H1 (cell line): Measurements from ENCODE around the gene LRRC74A. TPM values are rescaled to one million over a fixed set of nuclear protein-coding genes. Genes with fewer than 3 reads are reported as not detected.

Source experiments
- CTCF ChIA-PET: fragments of 300-600 bp; sonication (Branson Sonifier 250); formaldehyde crosslinking; loops from one replicate; lab custom pipeline; 2021; ENCODE audit not compliant: partially characterized antibody; lab: Charles Lee
- POLR2A ChIA-PET: fragments of 300-600 bp; sonication (Branson Sonifier 250); formaldehyde crosslinking; loops from one replicate; lab custom pipeline; 2021; ENCODE audit warnings: inconsistent platforms; ENCODE audit not compliant: partially characterized antibody; lab: Charles Lee
- DNase-seq, 2 experiments: peaks; one replicate each; pipeline versions ENCODE4 v3.0.0 to v3.0.0-alpha.2; 2010 to 2022; ENCODE audit warnings: low spot score in 2 of 2, low read depth in 1 of 2, mixed read lengths in 1 of 2
- FAIRE-seq: peaks from 2 replicates; lab custom pipeline; 2011; peaks lifted over from hg19 to GRCh38; lab: Jason Lieb, UNC
- H2AFZ ChIP-seq: 2 replicates; pipeline ENCODE4 v1.8.1; 2012; ENCODE audit warnings: low read length, inconsistent platforms
- H2AK5ac ChIP-seq: 2 replicates; pipeline ENCODE4 v1.6.1; 2013; ENCODE audit warnings: low read depth, low read length
- H2BK120ac ChIP-seq: replicated peaks from 2 replicates; pipeline ENCODE3; 2013; ENCODE audit warnings: low read depth, low read length, inconsistent platforms
- H2BK12ac ChIP-seq: 2 replicates; pipeline ENCODE4 v1.6.1; 2013; ENCODE audit warnings: low read depth, low read length
- H2BK15ac ChIP-seq: 2 replicates; pipeline ENCODE4 v1.6.1; 2013; ENCODE audit warnings: low read length
- H2BK20ac ChIP-seq: 2 replicates; pipeline ENCODE4 v1.6.1; 2013; ENCODE audit warnings: low read length
- H2BK5ac ChIP-seq: 2 replicates; pipeline ENCODE4 v1.6.1; 2013; ENCODE audit warnings: low read depth, low read length
- H3K14ac ChIP-seq: 2 replicates; pipeline ENCODE4 v1.6.1; 2013; ENCODE audit warnings: inconsistent platforms; ENCODE audit not compliant: insufficient read length
- H3K18ac ChIP-seq: 2 replicates; pipeline ENCODE4 v1.6.1; 2013; ENCODE audit warnings: low read length; ENCODE audit errors: extremely low read depth
- H3K23ac ChIP-seq: 2 replicates; pipeline ENCODE4 v1.6.1; 2013; ENCODE audit warnings: inconsistent platforms; ENCODE audit not compliant: insufficient read length
- H3K23me2 ChIP-seq: 2 replicates; pipeline ENCODE4 v1.6.1; 2013; ENCODE audit warnings: low read depth, low read length
- H3K27ac ChIP-seq: 2 replicates; pipeline ENCODE4 v1.6.1; 2011; ENCODE audit warnings: low read depth, low read length, inconsistent platforms
- H3K27me3 ChIP-seq, 4 experiments: replicated peaks in 1 of 4; 1 replicate in 1 of 4; 2 replicates in 3 of 4; pipeline versions ENCODE4 v1.6.1 to v1.8.1; 2011 to 2013; ENCODE audit warnings: low read length in 3 of 4, mild to moderate bottlenecking in 3 of 4, inconsistent platforms in 2 of 4, mixed read lengths in 2 of 4, moderate library complexity in 1 of 4; ENCODE audit not compliant: control insufficient read depth in 3 of 4, insufficient read depth in 3 of 4; ENCODE audit errors: extremely low read depth in 1 of 4
- H3K36me3 ChIP-seq, 4 experiments: 2 replicates each; pipeline versions ENCODE4 v1.6.1 to v1.8.1; 2011 to 2013; ENCODE audit warnings: mild to moderate bottlenecking in 4 of 4, low read length in 3 of 4, moderate library complexity in 2 of 4, control low read depth in 1 of 4, inconsistent platforms in 1 of 4; ENCODE audit not compliant: insufficient read depth in 4 of 4, control insufficient read depth in 2 of 4
- H3K4ac ChIP-seq: replicated peaks from 2 replicates; pipeline ENCODE3; 2013; ENCODE audit warnings: low read length, low read depth, mixed read lengths, inconsistent platforms; ENCODE audit not compliant: insufficient read length
- H3K4me1 ChIP-seq, 4 experiments: replicated peaks in 1 of 4; 1 replicate in 1 of 4; 2 replicates in 3 of 4; pipeline versions ENCODE4 v1.6.1 to v1.8.1; 2011 to 2013; ENCODE audit warnings: low read length in 3 of 4, inconsistent platforms in 2 of 4, mixed read lengths in 1 of 4; ENCODE audit not compliant: insufficient read depth in 4 of 4, control insufficient read depth in 3 of 4
- H3K4me2 ChIP-seq, 2 experiments: 2 replicates each; pipeline versions ENCODE4 v1.6.1 to v1.8.1; 2011 to 2013; ENCODE audit warnings: low read depth in 2 of 2, low read length in 2 of 2, control low read depth in 1 of 2, inconsistent platforms in 1 of 2, mild to moderate bottlenecking in 1 of 2; ENCODE audit not compliant: insufficient read depth in 1 of 2
- H3K4me3 ChIP-seq, 4 experiments: fragments of 200-600, 300-600 bp in 1 of 4; sonication (generic), shearing (Covaris generic), sonication (Bioruptor Twin) in 1 of 4; 2 replicates each; pipeline versions ENCODE4 v1.5.1 to v1.8.1; 2011 to 2016; ENCODE audit warnings: low read length in 4 of 4, low read depth in 3 of 4, control low read depth in 2 of 4, inconsistent platforms in 2 of 4, mild to moderate bottlenecking in 2 of 4, mixed read lengths in 1 of 4, moderate library complexity in 1 of 4; ENCODE audit not compliant: insufficient read depth in 2 of 4; ENCODE audit errors: extremely low read depth in 1 of 4
- H3K56ac ChIP-seq: replicated peaks from 2 replicates; pipeline ENCODE3; 2013; ENCODE audit warnings: low read depth, mild to moderate bottlenecking, mixed read lengths, low read length, inconsistent platforms; ENCODE audit not compliant: insufficient read length
- H3K79me1 ChIP-seq: 2 replicates; pipeline ENCODE4 v1.6.1; 2013; ENCODE audit warnings: low read depth, low read length, control low read depth
- H3K79me2 ChIP-seq, 2 experiments: 2 replicates each; pipeline versions ENCODE4 v1.6.1 to v1.8.1; 2012 to 2013; ENCODE audit warnings: low read length in 2 of 2, mild to moderate bottlenecking in 2 of 2, inconsistent platforms in 1 of 2; ENCODE audit not compliant: insufficient read depth in 2 of 2, control insufficient read depth in 1 of 2
- H3K9ac ChIP-seq, 4 experiments: replicated peaks in 1 of 4; 1 replicate in 1 of 4; 2 replicates in 3 of 4; pipeline versions ENCODE4 v1.6.1 to v1.8.1; 2011 to 2013; ENCODE audit warnings: low read depth in 3 of 4, low read length in 3 of 4, control low read depth in 2 of 4, mild to moderate bottlenecking in 2 of 4, moderate library complexity in 2 of 4, inconsistent platforms in 1 of 4; ENCODE audit errors: extremely low read depth in 1 of 4
- H3K9me3 ChIP-seq, 2 experiments: 2 replicates each; pipeline versions ENCODE4 v1.6.1 to v1.8.1; 2012 to 2013; ENCODE audit warnings: mild to moderate bottlenecking in 2 of 2, moderate library complexity in 2 of 2, control low read depth in 1 of 2, inconsistent platforms in 1 of 2, low read depth in 1 of 2, low read length in 1 of 2, mixed read lengths in 1 of 2; ENCODE audit not compliant: insufficient read depth in 2 of 2
- H4K20me1 ChIP-seq, 2 experiments: replicated peaks in 1 of 2; 2 replicates each; pipeline versions ENCODE3 to v1.8.1; 2011 to 2013; ENCODE audit warnings: inconsistent platforms in 2 of 2, low read length in 2 of 2, mild to moderate bottlenecking in 1 of 2; ENCODE audit not compliant: insufficient read depth in 2 of 2, control insufficient read depth in 1 of 2
- H4K5ac ChIP-seq: 2 replicates; pipeline ENCODE4 v1.6.1; 2013; ENCODE audit warnings: low read length, low read depth, mixed read lengths, inconsistent platforms; ENCODE audit not compliant: insufficient read length
- H4K8ac ChIP-seq: 2 replicates; pipeline ENCODE4 v1.8.0; 2013; ENCODE audit warnings: mild to moderate bottlenecking, moderate library complexity, low read length, inconsistent platforms; ENCODE audit not compliant: insufficient read depth; ENCODE audit errors: extremely low read depth
- H4K91ac ChIP-seq: replicated peaks from 2 replicates; pipeline ENCODE3; 2013; ENCODE audit warnings: low read length, mixed read lengths, inconsistent platforms; ENCODE audit not compliant: insufficient read length
- BCL11A ChIP-seq, 2 experiments: IDR thresholded peaks; one replicate each; pipeline ENCODE4 v1.6.1; 2011; ENCODE audit warnings: low read depth in 2 of 2, low read length in 2 of 2, mild to moderate bottlenecking in 2 of 2
- FOSL1 ChIP-seq: IDR thresholded peaks from 2 replicates; pipeline ENCODE4 v1.6.1; 2011; ENCODE audit warnings: mild to moderate bottlenecking, low read depth, low read length, moderate library complexity; ENCODE audit not compliant: insufficient read depth
- JUND ChIP-seq: IDR thresholded peaks from 2 replicates; pipeline ENCODE4 v1.6.1; 2011; ENCODE audit warnings: mild to moderate bottlenecking, improper control_type of control experiment, low read length
- RFX5 ChIP-seq: IDR thresholded peaks from 2 replicates; pipeline ENCODE4 v1.6.1; 2011; ENCODE audit warnings: low read depth, low read length, improper control_type of control experiment, borderline replicate concordance
- SAP30 ChIP-seq: fragments of 300-600 bp; sonication (generic); IDR thresholded peaks from 2 replicates; pipeline ENCODE4 v1.7.1; 2012; ENCODE audit warnings: low read length, moderate library complexity, mild to moderate bottlenecking, inconsistent platforms; ENCODE audit not compliant: insufficient read depth, insufficient replicate concordance
- SIN3A ChIP-seq, 2 experiments: IDR thresholded peaks in 1 of 2; conservative IDR thresholded peaks in 1 of 2; 2 replicates each; pipeline ENCODE4 v1.6.1; 2011 to 2012; ENCODE audit warnings: low read length in 2 of 2, improper control_type of control experiment in 1 of 2, low read depth in 1 of 2, mild to moderate bottlenecking in 1 of 2
- SP1 ChIP-seq: IDR thresholded peaks from 2 replicates; pipeline ENCODE4 v1.6.1; 2011; ENCODE audit warnings: low read depth, low read length
- USF2 ChIP-seq: IDR thresholded peaks from 2 replicates; pipeline ENCODE4 v1.6.1; 2011; ENCODE audit warnings: low read length, improper control_type of control experiment
- WGBS, 2 experiments: shearing (Covaris generic) in 1 of 2; methylation state at CpG; one replicate each; pipeline versions ENCODE4 v1.1.6 to v1.1.7; 2013 to 2015; ENCODE audit warnings: low lambda C conversion rate in 2 of 2, mixed read lengths in 2 of 2, inconsistent platforms in 1 of 2, low coverage in 1 of 2, missing lambda C conversion rate in 1 of 2; ENCODE audit not compliant: insufficient replicate concordance in 2 of 2, insufficient coverage in 1 of 2, insufficient read length in 1 of 2; ENCODE audit errors: extremely low coverage in 1 of 2, missing lambda C conversion rate in 1 of 2; 5-methylcytosine and 5-hydroxymethylcytosine counted together
- polyA plus RNA-seq, 7 experiments: library from polyadenylated mRNA; depleted of rRNA in 3 of 7; stranded (reverse) in 5 of 7; unstranded in 2 of 7; fragments of >200 nt in 5 of 7; fragments of 200-250 nt in 2 of 7; gene quantifications; 1 replicate in 5 of 7; 2 replicates in 1 of 7; 4 replicates in 1 of 7; pipeline versions ENCODE4 v1.2.1 to v1.2.3, GENCODE V29; 2011 to 2013; ENCODE audit warnings: missing spikeins in 2 of 7, mixed read lengths in 2 of 7
- total RNA-seq: library from RNA; stranded (reverse); fragmentation: NEBNext Ultra II Directional; extraction: Animal tissue kit (Norgen Biotek cat#: 25700); gene quantifications from 2 replicates; pipeline ENCODE4 v1.2.1, GENCODE V29; 2021
- TF ChIP-seq, protein P1 (sequence below): IDR thresholded peaks from 2 replicates; pipeline ENCODE4 v1.6.1; 2012; ENCODE audit warnings: low read length, inconsistent platforms

Gene LRRC74A
- total and polyA plus RNA-seq, 2 of the 8 experiments (the other 6 are each of a cell fraction or from before 2014, with no cell fraction given), result not detected

DNA sequence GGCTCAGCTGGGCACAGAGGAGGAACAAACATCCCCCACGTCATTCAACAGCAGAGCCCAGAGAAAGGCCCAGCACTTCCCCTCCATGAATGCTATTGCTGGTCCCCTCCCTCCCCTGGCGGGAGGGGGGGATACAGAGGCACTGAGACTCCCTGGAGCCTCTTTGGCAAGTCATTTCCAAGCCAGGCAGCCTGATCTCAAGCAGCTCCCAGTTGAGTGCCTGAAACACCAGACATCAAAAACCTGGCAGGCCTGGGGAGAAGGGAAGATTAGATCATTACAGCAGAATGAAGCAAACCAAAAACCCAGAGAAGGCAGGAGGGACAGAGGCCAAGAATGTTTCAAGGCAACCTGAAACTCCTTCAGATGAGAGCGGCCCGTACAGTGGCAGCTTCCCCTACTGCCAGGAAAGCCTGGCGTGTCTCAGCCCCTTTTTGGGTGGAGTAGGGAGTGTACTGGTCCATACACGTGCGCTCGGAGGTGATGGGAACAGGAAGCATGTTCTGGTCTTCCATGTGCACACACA is 92.1 kb downstream of the LRRC74A start:
- Histone ChIP-seq H3K23ac (no peak overlapping the region), H4K91ac (peak overlapping the region; percentile 95), H3K27ac (peak overlapping the region; percentile 53; the same call in 1 of the 2 replicates), H2BK5ac (peak overlapping the region; percentile 86), H3K56ac (no peak overlapping the region), H3K79me2 (no peaks in the 10 kb centered on the region), H3K4me1 (peaks cover 15 to 48% (median 39%) of the 10 kb centered on the region in 4 experiments), H3K9me3 (no peaks in the 10 kb centered on the region), H2BK12ac (peak overlapping the region; percentile 100), H3K14ac (no peak overlapping the region), H2BK120ac (peak overlapping the region; percentile 98), H3K4ac (peak overlapping the region; percentile 28), H2BK15ac (peak overlapping the region; percentile 97), H3K18ac (peak overlapping the region; percentile 89), H4K8ac (no peak overlapping the region), H2AK5ac (peak overlapping the region; percentile 98), H3K79me1 (no peaks in the 10 kb centered on the region), H2AFZ (no peak overlapping the region), H4K20me1 (no peaks in the 10 kb centered on the region), H3K9ac (no peak overlapping the region), H3K4me3 (0 out of 8 replicates have a peak overlapping the region, but pooled peaks of 1 of the 4 experiments have one; percentile 5), H3K23me2 (peaks cover 3% of the 10 kb centered on the region; the same call in 1 of the 2 replicates), H2BK20ac (peak overlapping the region; percentile 100), H3K36me3 (no peaks in the 10 kb centered on the region), H4K5ac (peak overlapping the region; percentile 8), H3K4me2 (peak overlapping the region; percentile 27 to 35; a peak in 2 of 4 replicates), H3K27me3 (no peaks in the 10 kb centered on the region)
- ChIA-PET POLR2A (interaction anchor here (1.1 to 10.1 kb wide), 10 partner anchors 18 to 149 kb away, joined by 4 to 78 read pairs (median 6); partner anchors contain the start of gene IRF2BPL), CTCF (interaction anchor here (0.8 to 24.1 kb wide), 29 partner anchors 10 to 312 kb away, joined by 3 to 424 read pairs (median 18); no protein-coding TSS in a partner anchor)
- WGBS, 2 experiments, result 56% methylated on average over 8 of the region's 8 CpGs; no CpG with 5 or more reads in 1 of the 2 experiments
- FAIRE-seq (no peak), DNase-seq (no peak)
- TF ChIP-seq RFX5, result no peak
- TF ChIP-seq, protein P1, sequence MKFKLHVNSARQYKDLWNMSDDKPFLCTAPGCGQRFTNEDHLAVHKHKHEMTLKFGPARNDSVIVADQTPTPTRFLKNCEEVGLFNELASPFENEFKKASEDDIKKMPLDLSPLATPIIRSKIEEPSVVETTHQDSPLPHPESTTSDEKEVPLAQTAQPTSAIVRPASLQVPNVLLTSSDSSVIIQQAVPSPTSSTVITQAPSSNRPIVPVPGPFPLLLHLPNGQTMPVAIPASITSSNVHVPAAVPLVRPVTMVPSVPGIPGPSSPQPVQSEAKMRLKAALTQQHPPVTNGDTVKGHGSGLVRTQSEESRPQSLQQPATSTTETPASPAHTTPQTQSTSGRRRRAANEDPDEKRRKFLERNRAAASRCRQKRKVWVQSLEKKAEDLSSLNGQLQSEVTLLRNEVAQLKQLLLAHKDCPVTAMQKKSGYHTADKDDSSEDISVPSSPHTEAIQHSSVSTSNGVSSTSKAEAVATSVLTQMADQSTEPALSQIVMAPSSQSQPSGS, result no peak
- no peak for TF ChIP-seq BCL11A (IDR thresholded peaks at IDR 0.05; ENCODE audit: low read depth in 2 of 2, low read length in 2 of 2)
- TF ChIP-seq FOSL1, result no peak
- TF ChIP-seq SAP30, result no peak
- TF ChIP-seq SIN3A (conservative IDR thresholded peaks at IDR 0.05 in 1 of 2, IDR thresholded peaks at IDR 0.05 in 1 of 2; ENCODE audit: low read depth in 1 of 2, low read length in 2 of 2), result no peak
- TF ChIP-seq JUND, result no peak
- no peak for TF ChIP-seq SP1
- TF ChIP-seq USF2, result no peak
